Right lobe of liver (tissue), 4 donors: ENCODE data around the gene ZBTB7B.

ENCODE experiments used
- CTCF ChIP-seq, 4 donors: fragments of 200-600 bp in 3 of 4; fragments of 450-650 bp in 1 of 4; IDR thresholded peaks; one replicate each; pipeline versions ENCODE4 v1.5.1 to v1.8.0; 2016 to 2022; ENCODE audit warnings: antibody characterized with exemption in 4 of 4, mild to moderate bottlenecking in 2 of 4
- POLR2A ChIP-seq: fragments of 450-650 bp; IDR thresholded peaks from one replicate; pipeline ENCODE4 v1.6.1; 2017; ENCODE audit warnings: antibody characterized with exemption, mild to moderate bottlenecking
- donor health status: DM: no; HTN: no; CAD: no.
- donor health status: DM: no; HTN: no; CAD: no.
- donor health status: DM: no; HTN: yes; CAD: no.

- no peak for TF ChIP-seq CTCF (IDR thresholded peaks at IDR 0.05)
- TF ChIP-seq POLR2A, result no peak
These were observed 40.2 kb downstream of the ZBTB7B start for GRCh38 chr1:155042789-155043188.
